Neural progenitor cell (in vitro differentiated cells): ENCODE data around the gene CBFA2T2. TPM values are rescaled to one million over a fixed set of nuclear protein-coding genes. Genes with fewer than 3 reads are reported as not detected.

Experiments
- DNase-seq: peaks from one replicate; pipeline ENCODE4 v3.0.0-alpha.2; 2016; ENCODE audit warnings: low spot score
- H2AFZ ChIP-seq: fragments of 200-600 bp; sonication (generic); replicated peaks from 2 replicates; pipeline ENCODE4 v1.6.1; 2016; ENCODE audit warnings: antibody characterized with exemption
- H3F3A ChIP-seq: fragments of 200-600 bp; sonication (generic); 2 replicates; pipeline ENCODE4 v1.6.1; 2016; ENCODE audit warnings: antibody characterized with exemption, low read depth
- H3K27ac ChIP-seq: fragments of 200-600 bp; sonication (generic); 2 replicates; pipeline ENCODE4 v1.5.1; 2016; ENCODE audit warnings: mild to moderate bottlenecking
- H3K27me3 ChIP-seq: fragments of 200-600 bp; sonication (generic); 2 replicates; pipeline ENCODE4 v1.6.1; 2016; ENCODE audit warnings: mild to moderate bottlenecking, moderate library complexity
- H3K36me3 ChIP-seq: fragments of 200-600 bp; sonication (generic); 2 replicates; pipeline ENCODE4 v1.5.1; 2016
- H3K4me1 ChIP-seq: fragments of 200-600 bp; sonication (generic); 2 replicates; pipeline ENCODE4 v1.6.1; 2016; ENCODE audit warnings: mixed run types
- H3K4me2 ChIP-seq: fragments of 200-600 bp; sonication (generic); 2 replicates; pipeline ENCODE4 v1.6.1; 2016
- H3K4me3 ChIP-seq: fragments of 200-600 bp; sonication (generic); 2 replicates; pipeline ENCODE4 v1.5.1; 2016
- H3K79me2 ChIP-seq: fragments of 200-600 bp; sonication (generic); 2 replicates; pipeline ENCODE4 v1.6.1; 2016; ENCODE audit warnings: low read depth
- H3K9ac ChIP-seq: fragments of 200-600 bp; sonication (generic); 2 replicates; pipeline ENCODE4 v1.6.1; 2016
- H3K9me3 ChIP-seq: fragments of 200-600 bp; sonication (generic); 2 replicates; pipeline ENCODE4 v1.5.1; 2016; ENCODE audit warnings: low read depth
- H4K20me1 ChIP-seq: fragments of 200-600 bp; sonication (generic); 2 replicates; pipeline ENCODE4 v1.6.1; 2016; ENCODE audit warnings: low read depth
- H3K27ac Mint-ChIP-seq: 3 replicates; pipeline ENCODE4 v1.8.0; 2021; ENCODE audit warnings: mixed read lengths
- H3K27me3 Mint-ChIP-seq: 2 replicates; pipeline ENCODE4 v1.8.0; 2022; ENCODE audit warnings: low read depth, mild to moderate bottlenecking, inconsistent platforms, moderate library complexity, mixed read lengths; ENCODE audit not compliant: insufficient read depth
- H3K36me3 Mint-ChIP-seq: 3 replicates; pipeline ENCODE4 v1.8.0; 2021; ENCODE audit warnings: mixed read lengths
- H3K4me1 Mint-ChIP-seq: 3 replicates; pipeline ENCODE4 v1.8.0; 2021; ENCODE audit warnings: mixed read lengths
- H3K4me3 Mint-ChIP-seq: 3 replicates; pipeline ENCODE4 v1.8.0; 2021; ENCODE audit warnings: mild to moderate bottlenecking, moderate library complexity, mixed read lengths
- H3K9me3 Mint-ChIP-seq: 3 replicates; pipeline ENCODE4 v1.8.0; 2020; ENCODE audit warnings: mixed read lengths
- EZH2 ChIP-seq: fragments of 200-600 bp; sonication (generic); IDR thresholded peaks from 2 replicates; pipeline ENCODE4 v1.6.1; 2017; ENCODE audit warnings: antibody characterized with exemption, mild to moderate bottlenecking, moderate library complexity
- EZH2phosphoT487 ChIP-seq: fragments of 200-600 bp; sonication (generic); IDR thresholded peaks from 2 replicates; pipeline ENCODE4 v1.6.1; 2017; ENCODE audit warnings: antibody characterized with exemption
- total RNA-seq: library from RNA; depleted of rRNA; stranded (reverse); fragments of >200 nt; gene quantifications from 2 replicates; pipeline ENCODE4 v1.2.3, GENCODE V29; 2015; ENCODE audit warnings: low replicate concordance
- TF ChIP-seq, protein P1 (sequence below): fragments of 200-600 bp; sonication (generic); IDR thresholded peaks from 2 replicates; pipeline ENCODE4 v1.5.1; 2017; ENCODE audit warnings: antibody characterized with exemption, mild to moderate bottlenecking

CBFA2T2 gene
- total RNA-seq, 1 donor from 2014 or later: 11.9 TPM

DNA sequence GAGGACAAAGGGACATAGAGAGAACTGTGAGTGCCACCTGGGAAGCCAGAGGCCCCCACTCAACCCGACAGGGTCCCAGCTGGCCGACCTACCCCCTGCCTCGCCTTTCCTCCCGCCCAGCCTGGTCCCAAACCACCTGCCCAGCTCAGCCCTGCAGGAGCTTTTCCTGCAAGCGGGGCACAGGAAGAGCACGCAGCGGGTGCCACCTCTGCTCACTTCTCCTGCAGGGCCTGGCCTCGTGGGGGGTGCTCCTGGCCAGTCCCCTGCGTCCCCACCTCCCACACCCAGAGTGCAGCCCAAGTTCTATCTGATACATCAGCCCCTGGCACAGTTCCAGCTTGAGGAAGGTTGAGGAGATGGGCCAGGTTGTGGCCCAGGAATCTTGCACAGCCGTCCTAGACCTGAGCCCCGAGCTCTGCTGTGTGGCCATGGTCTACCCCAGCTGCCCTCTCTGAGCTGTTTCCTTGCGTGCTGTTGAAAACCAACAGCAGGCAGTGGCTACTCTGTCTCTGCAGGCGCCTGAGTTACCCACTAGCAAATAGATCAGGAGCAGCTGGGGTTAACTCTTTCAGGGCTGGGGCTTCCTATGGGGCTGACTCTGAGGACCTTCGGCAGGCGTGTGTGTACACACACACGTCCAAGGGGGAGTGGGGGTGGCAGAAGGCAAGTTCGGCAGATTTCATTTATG, 182.7 kb downstream of the CBFA2T2 start:
- Histone ChIP-seq H3F3A (peaks cover 27% of the 10 kb centered on the region), H3K9me3 (no peaks in the 10 kb centered on the region), H2AFZ (no peak overlapping the region), H3K27ac (no peak overlapping the region), H3K9ac (no peak overlapping the region), H4K20me1 (peaks cover 32% of the 10 kb centered on the region), H3K4me2 (peak overlapping the region; percentile 97), H3K36me3 (no peaks in the 10 kb centered on the region), H3K4me3 (peak overlapping the region; percentile 1), H3K79me2 (no peaks in the 10 kb centered on the region), H3K27me3 (peaks cover 3% of the 10 kb centered on the region), H3K4me1 (peaks cover 23% of the 10 kb centered on the region)
- Mint-ChIP-seq H3K9me3 (no peaks in the 10 kb centered on the region), H3K4me1 (peaks cover 36% of the 10 kb centered on the region), H3K27me3 (peaks cover 8% of the 10 kb centered on the region), H3K36me3 (peaks cover 16% of the 10 kb centered on the region), H3K4me3 (peak overlapping the region; percentile 87), H3K27ac (peak overlapping the region; percentile 14)
- TF ChIP-seq EZH2phosphoT487 (no peak), EZH2 (no peak)
- TF ChIP-seq, protein P1, sequence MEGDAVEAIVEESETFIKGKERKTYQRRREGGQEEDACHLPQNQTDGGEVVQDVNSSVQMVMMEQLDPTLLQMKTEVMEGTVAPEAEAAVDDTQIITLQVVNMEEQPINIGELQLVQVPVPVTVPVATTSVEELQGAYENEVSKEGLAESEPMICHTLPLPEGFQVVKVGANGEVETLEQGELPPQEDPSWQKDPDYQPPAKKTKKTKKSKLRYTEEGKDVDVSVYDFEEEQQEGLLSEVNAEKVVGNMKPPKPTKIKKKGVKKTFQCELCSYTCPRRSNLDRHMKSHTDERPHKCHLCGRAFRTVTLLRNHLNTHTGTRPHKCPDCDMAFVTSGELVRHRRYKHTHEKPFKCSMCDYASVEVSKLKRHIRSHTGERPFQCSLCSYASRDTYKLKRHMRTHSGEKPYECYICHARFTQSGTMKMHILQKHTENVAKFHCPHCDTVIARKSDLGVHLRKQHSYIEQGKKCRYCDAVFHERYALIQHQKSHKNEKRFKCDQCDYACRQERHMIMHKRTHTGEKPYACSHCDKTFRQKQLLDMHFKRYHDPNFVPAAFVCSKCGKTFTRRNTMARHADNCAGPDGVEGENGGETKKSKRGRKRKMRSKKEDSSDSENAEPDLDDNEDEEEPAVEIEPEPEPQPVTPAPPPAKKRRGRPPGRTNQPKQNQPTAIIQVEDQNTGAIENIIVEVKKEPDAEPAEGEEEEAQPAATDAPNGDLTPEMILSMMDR: no peak
- DNase-seq: no peak

DNA sequence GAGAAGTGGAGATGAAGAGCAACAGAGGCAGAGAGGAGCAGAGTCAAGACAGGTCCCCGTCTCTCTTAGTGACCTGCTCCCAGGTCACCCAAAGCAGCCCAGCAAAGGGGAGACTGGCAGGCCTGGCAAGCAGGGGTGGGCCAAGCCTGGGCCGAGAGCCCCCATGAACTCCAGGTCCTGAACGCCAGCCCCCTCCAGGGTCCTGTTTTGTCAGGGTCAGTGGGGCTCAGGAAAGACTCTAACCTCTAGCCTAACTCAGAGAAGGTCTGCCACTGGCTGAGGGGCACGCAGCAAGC, 183.2 kb downstream of the CBFA2T2 start:
- peaks cover 36% of the 10 kb centered on the region for H4K20me1 ChIP-seq
- peak overlapping the region; percentile 74 for H3K4me3 ChIP-seq
- no peaks in the 10 kb centered on the region for H3K36me3 ChIP-seq
- no peak for DNase-seq
- H3K4me3 Mint-ChIP-seq: peak overlapping the region; percentile 87
- H3K27me3 Mint-ChIP-seq: peaks cover 8% of the 10 kb centered on the region
- H3K4me2 ChIP-seq: peak overlapping the region; percentile 97
- no peak overlapping the region for H3K9ac ChIP-seq
- TF ChIP-seq EZH2phosphoT487 (no peak), EZH2 (no peak)
- TF ChIP-seq, protein P1: no peak
- peaks cover 36% of the 10 kb centered on the region for H3K4me1 Mint-ChIP-seq
- H3K9me3 ChIP-seq: no peaks in the 10 kb centered on the region
- peaks cover 27% of the 10 kb centered on the region for H3F3A ChIP-seq
- H2AFZ ChIP-seq: no peak overlapping the region
- H3K9me3 Mint-ChIP-seq: no peaks in the 10 kb centered on the region
- H3K27ac Mint-ChIP-seq: peak overlapping the region; percentile 14
- H3K27ac ChIP-seq: no peak overlapping the region
- H3K27me3 ChIP-seq: no peaks in the 10 kb centered on the region
- peaks cover 16% of the 10 kb centered on the region for H3K36me3 Mint-ChIP-seq
- H3K4me1 ChIP-seq: peaks cover 23% of the 10 kb centered on the region
- no peaks in the 10 kb centered on the region for H3K79me2 ChIP-seq

DNA sequence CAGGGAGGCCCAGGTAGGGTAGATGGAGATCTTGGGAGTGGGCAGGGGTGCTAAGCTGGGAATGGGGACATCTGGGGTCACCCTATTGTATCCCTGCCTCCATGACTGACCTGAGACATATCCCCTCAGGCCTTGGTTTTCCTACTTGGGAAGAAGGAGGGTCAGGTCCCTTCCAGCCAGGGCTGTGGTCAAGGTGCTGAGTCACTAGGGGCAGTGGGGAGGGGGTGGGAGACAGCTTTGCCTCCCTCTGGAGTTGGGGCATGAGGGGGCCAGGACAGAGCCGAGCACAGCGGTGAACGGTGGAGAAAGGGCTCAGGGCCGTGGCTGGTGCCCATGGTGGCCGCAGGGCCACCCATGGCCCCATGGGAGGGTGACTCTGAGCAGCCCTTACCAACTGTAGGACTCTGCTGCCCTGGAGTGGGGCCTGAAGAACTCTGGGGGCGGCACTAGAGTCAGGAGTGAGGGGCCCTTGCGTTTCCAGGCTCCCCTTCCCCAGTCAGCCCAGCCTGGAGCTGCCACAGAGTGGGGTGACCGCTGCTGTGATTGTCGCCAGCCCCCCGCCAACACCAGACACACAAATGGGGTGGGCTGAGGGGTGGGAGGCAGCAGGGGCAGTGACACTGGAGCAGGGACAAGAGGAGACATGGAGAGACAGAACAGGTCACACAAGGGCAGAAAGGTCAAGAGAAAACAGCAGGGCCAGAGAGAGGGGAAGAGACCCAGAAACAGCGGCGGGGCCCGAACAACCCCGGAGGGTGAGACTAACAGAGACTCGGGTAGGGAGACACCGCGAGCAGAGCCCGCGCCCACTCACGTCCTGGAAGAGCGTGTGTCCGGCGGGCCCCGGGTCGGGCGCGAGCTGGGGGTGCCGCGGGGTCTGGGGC, 183.8 kb downstream of the CBFA2T2 start:
- H3K36me3 Mint-ChIP-seq: peaks cover 12% of the 10 kb centered on the region
- TF ChIP-seq, protein P1: no peak
- TF ChIP-seq EZH2: no peak
- TF ChIP-seq EZH2phosphoT487: no peak
- Histone ChIP-seq H3K27me3 (no peaks in the 10 kb centered on the region), H3K4me3 (peak overlapping the region; percentile 74), H3K27ac (no peak overlapping the region), H3K79me2 (no peaks in the 10 kb centered on the region), H3K36me3 (no peaks in the 10 kb centered on the region), H3K9ac (peak overlapping the region; percentile 55), H4K20me1 (peaks cover 40% of the 10 kb centered on the region), H3K9me3 (no peaks in the 10 kb centered on the region), H3K4me2 (peak overlapping the region; percentile 97), H3F3A (peaks cover 27% of the 10 kb centered on the region), H2AFZ (peak overlapping the region; percentile 56), H3K4me1 (peaks cover 23% of the 10 kb centered on the region)
- peaks cover 36% of the 10 kb centered on the region for H3K4me1 Mint-ChIP-seq
- H3K27me3 Mint-ChIP-seq: peaks cover 8% of the 10 kb centered on the region
- no peak for DNase-seq
- no peaks in the 10 kb centered on the region for H3K9me3 Mint-ChIP-seq
- peak overlapping the region; percentile 87 for H3K4me3 Mint-ChIP-seq
- no peak overlapping the region for H3K27ac Mint-ChIP-seq
